Gastroesophageal sphincter (tissue), 4 donors: Measurements from ENCODE around the gene TMPO. TPM values are rescaled to one million over a fixed set of nuclear protein-coding genes. Genes with fewer than 3 reads are reported as not detected.
A peak's percentile ranks its signal among the peaks of the same experiment; 100 is the strongest.

Source experiments
- ATAC-seq: fragments of 150-250 bp; one replicate; pipeline ENCODE4 v1.9.1; 2016; ENCODE audit warnings: mild to moderate bottlenecking, moderate library complexity
- H3K27ac ChIP-seq, 4 donors: fragments of 200-600 bp; sonication (generic) in 3 of 4; 1 replicate in 3 of 4; 2 replicates in 1 of 4; pipeline ENCODE4 v1.5.1; 2016 to 2019
- H3K27me3 ChIP-seq: fragments of 200-600 bp; sonication (generic); one replicate; pipeline ENCODE4 v1.5.1; 2019
- H3K36me3 ChIP-seq, 2 donors: fragments of 200-600 bp; sonication (generic); one replicate each; pipeline ENCODE4 v1.5.1; 2019; ENCODE audit warnings: control low read depth in 1 of 2
- H3K4me1 ChIP-seq, 3 donors: fragments of 200-600 bp; sonication (generic); 1 replicate in 2 of 3; 2 replicates in 1 of 3; pipeline ENCODE4 v1.5.1; 2016 to 2019; ENCODE audit warnings: control low read depth in 2 of 3
- H3K4me3 ChIP-seq, 2 donors: fragments of 200-600 bp; sonication (generic); one replicate each; pipeline ENCODE4 v1.5.1; 2019; ENCODE audit warnings: mild to moderate bottlenecking in 1 of 2, moderate library complexity in 1 of 2
- H3K9me3 ChIP-seq, 3 donors: fragments of 200-600 bp; sonication (generic); one replicate each; pipeline ENCODE4 v1.5.1; 2017 to 2019; ENCODE audit warnings: control low read depth in 2 of 3
- EP300 ChIP-seq: sonication (generic); formaldehyde crosslinking; IDR thresholded peaks from one replicate; pipeline ENCODE4 v1.6.1; 2017; ENCODE audit warnings: antibody characterized with exemption, mild to moderate bottlenecking
- POLR2A ChIP-seq, 2 donors: fragments of 450-650 bp; IDR thresholded peaks; one replicate each; pipeline ENCODE4 v1.6.1; 2017; ENCODE audit warnings: antibody characterized with exemption in 2 of 2, mild to moderate bottlenecking in 2 of 2, moderate library complexity in 1 of 2
- POLR2AphosphoS5 ChIP-seq: sonication (generic); formaldehyde crosslinking; IDR thresholded peaks from one replicate; pipeline ENCODE4 v1.6.1; 2017; ENCODE audit warnings: antibody characterized with exemption
- WGBS, 2 donors: methylation state at CpG; one replicate each; pipeline ENCODE4 v1.1.5; 2018; ENCODE audit warnings: low coverage in 1 of 2; 5-methylcytosine and 5-hydroxymethylcytosine counted together
- total RNA-seq, 4 donors: library from RNA; depleted of rRNA; stranded (reverse); fragments of >200 nt; gene quantifications; one replicate each; pipeline ENCODE4 v1.1.0, GENCODE V29; 2016
- TF ChIP-seq, protein P1 (sequence below), 4 experiments: fragments of 200-600 bp in 2 of 4; fragments of 450-650 bp in 2 of 4; sonication (generic) in 1 of 4; IDR thresholded peaks; one replicate each; pipeline ENCODE4 v1.5.1; 2017 to 2019; ENCODE audit warnings: antibody characterized with exemption in 4 of 4, mild to moderate bottlenecking in 2 of 4, moderate library complexity in 2 of 4

Gene TMPO
- total RNA-seq, 4 donors from 2014 or later = 42.3 to 56.7 (median 53.7) TPM

DNA sequence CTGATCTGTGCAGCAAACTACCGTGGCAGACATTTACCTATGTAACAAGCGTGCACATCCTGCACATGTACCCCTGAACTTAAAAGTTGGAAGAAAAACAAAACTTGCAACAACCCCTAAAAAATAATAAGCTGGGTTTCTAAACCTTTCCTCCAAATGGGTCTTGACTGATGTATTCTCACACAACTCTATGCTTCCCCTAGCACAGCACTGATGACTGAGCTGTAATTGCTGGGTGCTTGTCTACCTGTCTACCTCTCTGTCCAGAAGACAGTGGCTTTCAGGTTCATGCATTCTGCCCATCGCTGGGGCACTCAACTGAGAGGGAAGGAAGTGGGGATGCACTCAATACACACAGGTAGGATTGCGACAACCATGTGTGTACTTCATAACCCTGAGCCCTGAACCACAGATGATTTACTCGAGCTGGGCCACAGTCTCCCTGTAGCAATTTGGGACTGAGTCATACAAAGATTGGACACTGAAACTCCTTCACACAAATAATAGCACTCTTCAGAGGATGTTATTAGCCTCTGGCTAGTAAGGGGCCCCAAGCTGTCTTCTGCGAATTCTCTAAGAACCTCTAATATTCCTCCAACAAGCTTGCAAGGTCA lies 44.8 kb upstream of the TMPO start:
- Histone ChIP-seq H3K36me3 (no peaks in the 10 kb centered on the region), H3K4me3 (no peak overlapping the region), H3K9me3 (no peaks in the 10 kb centered on the region), H3K27me3 (no peaks in the 10 kb centered on the region), H3K27ac (no peak overlapping the region), H3K4me1 (peaks cover 0 to 3% (median 0%) of the 10 kb centered on the region in 3 donors)
- TF ChIP-seq POLR2AphosphoS5 = no peak
- no peak for TF ChIP-seq EP300
- TF ChIP-seq, protein P1, sequence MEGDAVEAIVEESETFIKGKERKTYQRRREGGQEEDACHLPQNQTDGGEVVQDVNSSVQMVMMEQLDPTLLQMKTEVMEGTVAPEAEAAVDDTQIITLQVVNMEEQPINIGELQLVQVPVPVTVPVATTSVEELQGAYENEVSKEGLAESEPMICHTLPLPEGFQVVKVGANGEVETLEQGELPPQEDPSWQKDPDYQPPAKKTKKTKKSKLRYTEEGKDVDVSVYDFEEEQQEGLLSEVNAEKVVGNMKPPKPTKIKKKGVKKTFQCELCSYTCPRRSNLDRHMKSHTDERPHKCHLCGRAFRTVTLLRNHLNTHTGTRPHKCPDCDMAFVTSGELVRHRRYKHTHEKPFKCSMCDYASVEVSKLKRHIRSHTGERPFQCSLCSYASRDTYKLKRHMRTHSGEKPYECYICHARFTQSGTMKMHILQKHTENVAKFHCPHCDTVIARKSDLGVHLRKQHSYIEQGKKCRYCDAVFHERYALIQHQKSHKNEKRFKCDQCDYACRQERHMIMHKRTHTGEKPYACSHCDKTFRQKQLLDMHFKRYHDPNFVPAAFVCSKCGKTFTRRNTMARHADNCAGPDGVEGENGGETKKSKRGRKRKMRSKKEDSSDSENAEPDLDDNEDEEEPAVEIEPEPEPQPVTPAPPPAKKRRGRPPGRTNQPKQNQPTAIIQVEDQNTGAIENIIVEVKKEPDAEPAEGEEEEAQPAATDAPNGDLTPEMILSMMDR (IDR thresholded peaks at IDR 0.05) = no peak
- no peak for TF ChIP-seq POLR2A (IDR thresholded peaks at IDR 0.05)
- 93 to 100% methylated on average over 3 to 6 of the region's 6 CpGs for WGBS, 2 donors
- no peak for ATAC-seq

DNA sequence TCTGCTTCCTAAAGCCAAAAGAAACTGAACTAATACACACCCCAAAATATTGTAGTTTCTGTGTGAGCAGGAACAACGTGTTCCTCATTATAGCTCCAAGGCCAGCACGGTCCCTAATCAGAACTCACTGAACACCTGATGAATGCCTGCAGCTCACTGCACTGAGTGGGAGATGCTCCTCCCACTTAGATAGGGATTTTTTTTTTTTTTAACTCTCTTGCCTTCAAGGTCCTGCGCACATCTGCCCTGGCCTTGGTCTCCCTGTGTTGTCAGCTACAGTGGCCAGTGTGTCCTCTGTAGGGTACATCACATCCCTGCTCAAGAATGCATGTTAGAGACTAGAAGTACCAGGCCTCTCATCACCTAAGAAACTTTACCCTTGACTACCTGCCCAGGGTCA lies 44.3 kb upstream of the TMPO start:
- 38 to 76% methylated on average over 2 to 3 of the region's 3 CpGs for WGBS, 2 donors
- Histone ChIP-seq H3K9me3 (no peaks in the 10 kb centered on the region), H3K27ac (no peak overlapping the region), H3K27me3 (no peaks in the 10 kb centered on the region), H3K4me3 (no peak overlapping the region), H3K36me3 (no peaks in the 10 kb centered on the region), H3K4me1 (peaks cover 0 to 8% (median 0%) of the 10 kb centered on the region in 3 donors)
- TF ChIP-seq, protein P1 (IDR thresholded peaks at IDR 0.05) = no peak
- TF ChIP-seq POLR2A (IDR thresholded peaks at IDR 0.05) (no peak), EP300 (no peak), POLR2AphosphoS5 (no peak)
- ATAC-seq = no peak

DNA sequence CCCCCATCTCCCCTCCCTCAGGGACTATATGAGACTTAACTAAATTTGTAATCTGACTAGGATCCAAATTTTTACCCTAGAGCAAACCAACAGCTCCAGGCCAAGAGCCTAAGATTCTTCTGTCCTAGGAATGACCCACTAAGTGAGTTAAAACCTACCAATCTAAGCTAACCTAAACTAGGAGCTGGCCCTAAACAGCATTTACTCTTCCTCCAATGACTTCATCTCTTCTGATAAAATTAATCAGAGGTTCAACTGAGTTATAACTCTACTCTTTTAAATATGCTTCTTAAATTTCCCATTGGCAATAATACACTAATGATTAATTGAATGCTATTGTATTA lies 39.9 kb upstream of the TMPO start:
- peak overlapping the region in 3 of 4 donors; percentile 57 to 74 (median 58) for H3K27ac ChIP-seq
- no peaks in the 10 kb centered on the region for H3K9me3 ChIP-seq
- H3K27me3 ChIP-seq = no peaks in the 10 kb centered on the region
- H3K4me1 ChIP-seq = peaks cover 0 to 9% (median 0%) of the 10 kb centered on the region in 3 donors
- ATAC-seq = no peak
- no peaks in the 10 kb centered on the region for H3K36me3 ChIP-seq
- H3K4me3 ChIP-seq = no peak overlapping the region
- TF ChIP-seq POLR2A (IDR thresholded peaks at IDR 0.05) (no peak), EP300 (no peak), POLR2AphosphoS5 (no peak)
- TF ChIP-seq, protein P1 (IDR thresholded peaks at IDR 0.05) = no peak

DNA sequence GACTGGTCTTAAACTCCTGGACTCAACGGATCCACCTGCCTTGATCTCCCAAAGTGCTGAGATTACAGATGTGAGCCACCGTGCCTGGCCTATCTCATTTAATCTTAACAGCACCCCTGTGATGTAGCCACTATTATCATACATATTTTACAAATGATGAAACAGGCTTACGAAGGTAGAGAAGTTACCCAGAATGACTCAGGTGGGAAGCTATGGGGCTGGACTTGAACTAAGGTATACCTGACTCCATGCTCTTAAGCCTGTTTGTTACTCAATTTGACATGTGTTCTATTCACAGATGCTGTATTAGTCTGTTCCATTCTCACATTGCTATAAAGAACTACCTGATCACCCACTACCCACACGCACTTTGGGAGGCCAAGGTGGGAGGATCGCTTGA lies 36.8 kb upstream of the TMPO start:
- Histone ChIP-seq H3K36me3 (no peaks in the 10 kb centered on the region), H3K27ac (no peak overlapping the region), H3K9me3 (no peaks in the 10 kb centered on the region), H3K4me3 (no peak overlapping the region), H3K27me3 (no peaks in the 10 kb centered on the region), H3K4me1 (peaks cover 0 to 9% (median 0%) of the 10 kb centered on the region in 3 donors)
- 88 to 100% methylated on average over 1 of the region's 5 CpGs for WGBS, 2 donors
- TF ChIP-seq POLR2AphosphoS5 (no peak), POLR2A (IDR thresholded peaks at IDR 0.05) (no peak), EP300 (no peak)
- TF ChIP-seq, protein P1 (IDR thresholded peaks at IDR 0.05) = no peak
- no peak for ATAC-seq

DNA sequence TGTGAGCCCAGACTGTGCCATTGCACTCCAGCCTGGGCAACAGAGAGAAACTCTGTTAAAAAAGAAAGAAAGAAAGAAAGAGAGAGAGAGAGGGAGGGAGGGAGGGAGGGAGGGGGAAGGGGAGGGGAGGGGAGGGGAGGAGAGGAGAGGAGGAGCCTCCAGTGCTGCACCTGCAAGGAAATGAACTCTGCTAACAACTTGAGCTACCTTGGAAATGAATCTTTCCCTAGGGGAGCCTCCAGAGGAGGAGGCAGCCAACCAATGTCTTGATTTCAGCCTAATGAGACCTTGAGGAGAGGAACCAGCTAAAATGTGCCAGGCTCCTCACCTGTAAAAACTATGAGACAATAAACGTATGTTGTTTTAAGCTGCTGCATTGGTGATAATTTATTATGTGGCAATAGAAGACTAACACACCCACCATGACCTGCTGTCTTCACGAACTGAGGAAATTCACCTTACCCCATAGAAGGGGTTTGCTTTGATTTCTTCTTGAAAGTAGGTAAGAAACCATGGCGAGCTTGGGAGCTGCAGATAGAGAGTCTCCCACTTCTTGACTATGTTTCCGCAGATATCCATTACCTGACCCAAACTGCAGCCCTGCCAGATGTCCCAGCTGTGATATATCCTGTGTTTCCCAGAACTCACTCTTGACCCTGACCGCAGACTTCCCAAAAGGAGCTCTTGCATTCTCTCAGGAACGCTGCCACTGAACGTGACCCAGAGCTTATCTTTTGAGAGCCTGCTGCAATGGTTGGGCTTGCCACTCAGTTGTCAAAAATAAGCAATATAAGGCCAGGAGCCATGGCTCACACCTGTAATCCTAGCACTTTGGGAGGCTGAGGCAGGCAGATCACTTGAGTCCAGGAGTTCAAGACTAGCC lies 31.5 kb upstream of the TMPO start:
- H3K36me3 ChIP-seq = no peaks in the 10 kb centered on the region
- no peaks in the 10 kb centered on the region for H3K9me3 ChIP-seq
- no peak for ATAC-seq
- 71 to 81% methylated on average over 3 of the region's 7 CpGs for WGBS, 2 donors
- H3K27ac ChIP-seq = no peak overlapping the region
- no peak overlapping the region for H3K4me3 ChIP-seq
- no peaks in the 10 kb centered on the region for H3K27me3 ChIP-seq
- TF ChIP-seq POLR2AphosphoS5 (no peak), EP300 (no peak), POLR2A (IDR thresholded peaks at IDR 0.05) (no peak)
- TF ChIP-seq, protein P1 (IDR thresholded peaks at IDR 0.05) = no peak
- H3K4me1 ChIP-seq = no peaks in the 10 kb centered on the region
